Mucosa of stomach (tissue), 1 donor: Measurements from ENCODE around the gene XYLT1.
"Not testable (repeated sequence)": the region's sequence is repeated elsewhere in the genome, so short reads cannot be mapped to it uniquely, and the experiment has no call there.

Source experiments
- H3K27me3 ChIP-seq: one replicate; pipeline ENCODE4 v1.7.0; 2013; ENCODE audit warnings: mild to moderate bottlenecking, low read length; ENCODE audit not compliant: control insufficient read depth, insufficient read depth
- H3K36me3 ChIP-seq: one replicate; pipeline ENCODE4 v1.7.0; 2013; ENCODE audit warnings: low read length; ENCODE audit not compliant: control insufficient read depth, insufficient read depth
- H3K4me1 ChIP-seq: one replicate; pipeline ENCODE4 v1.7.0; 2013; ENCODE audit warnings: mild to moderate bottlenecking, low read length; ENCODE audit not compliant: control insufficient read depth, insufficient read depth
- H3K4me3 ChIP-seq: one replicate; pipeline ENCODE4 v1.7.0; 2013; ENCODE audit warnings: low read length
- H3K9ac ChIP-seq: one replicate; pipeline ENCODE4 v1.7.0; 2013; ENCODE audit warnings: mild to moderate bottlenecking, low read length, moderate library complexity
- H3K9me3 ChIP-seq: one replicate; pipeline ENCODE4 v1.7.0; 2013; ENCODE audit warnings: mild to moderate bottlenecking, low read length, moderate library complexity; ENCODE audit not compliant: control insufficient read depth
- donor health status: Pancreatic carcinoma.

XYLT1 gene

DNA sequence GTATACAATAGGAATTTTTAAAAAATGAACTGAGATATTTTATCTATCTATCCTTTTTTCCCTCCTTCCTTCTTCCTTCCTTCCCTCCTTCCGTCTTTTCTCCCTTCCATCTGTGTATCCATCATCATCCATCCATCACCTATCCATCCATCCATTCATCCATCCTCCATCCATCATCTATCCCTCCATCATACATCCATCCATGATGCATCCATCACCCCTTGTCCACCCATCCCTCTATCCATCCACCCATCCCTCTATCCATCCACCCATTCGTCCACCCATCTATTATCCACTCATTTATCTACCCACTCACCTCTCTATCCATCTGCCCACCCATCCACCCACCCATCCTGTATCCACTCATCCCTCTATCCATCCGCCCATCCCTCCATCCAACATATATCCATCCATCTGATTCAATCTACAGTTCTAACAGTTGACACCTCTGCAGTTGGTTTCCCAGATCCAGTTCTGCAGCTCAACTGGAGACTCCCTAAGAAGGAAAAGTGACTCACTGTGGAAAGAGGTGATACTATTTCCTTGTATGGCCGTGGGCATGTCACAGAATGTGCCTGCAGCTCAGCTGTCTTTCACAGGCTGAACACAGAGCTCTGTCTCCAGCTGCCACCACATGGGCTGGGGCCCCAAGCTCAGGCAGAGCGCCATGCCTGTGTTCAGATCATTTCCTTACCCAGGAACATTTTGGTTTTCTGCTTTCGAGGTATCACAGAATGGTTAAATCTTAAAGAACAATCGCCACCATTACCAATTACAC lies 130.8 kb downstream of the XYLT1 start:
- Histone ChIP-seq H3K4me3 (no peak overlapping the region), H3K36me3 (no peaks in the 10 kb centered on the region), H3K4me1 (peaks cover 13% of the 10 kb centered on the region), H3K27me3 (no peaks in the 10 kb centered on the region), H3K9me3 (no peaks in the 10 kb centered on the region), H3K9ac (no peak overlapping the region)

DNA sequence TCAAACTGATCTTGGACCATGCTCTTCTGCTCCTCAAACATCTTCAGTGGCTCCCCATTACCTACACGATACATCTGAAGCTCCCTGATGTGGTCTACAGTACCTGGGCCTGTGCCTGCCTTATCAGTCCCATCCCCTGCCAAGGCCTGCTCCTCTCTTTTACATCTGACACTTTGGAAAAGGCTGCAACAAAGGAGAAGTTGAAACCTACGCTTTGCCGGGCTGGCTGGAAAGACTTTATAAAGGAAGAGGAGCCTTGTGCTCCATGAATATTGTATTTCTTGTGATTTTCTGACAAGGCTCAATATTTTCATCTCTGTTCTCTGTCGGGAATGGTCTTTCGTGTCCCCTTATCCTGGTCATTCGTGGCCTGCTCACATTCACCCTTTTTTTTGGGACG lies 132.5 kb downstream of the XYLT1 start:
- no peaks in the 10 kb centered on the region for H3K36me3 ChIP-seq
- no peaks in the 10 kb centered on the region for H3K27me3 ChIP-seq
- no peaks in the 10 kb centered on the region for H3K9me3 ChIP-seq
- H3K4me3 ChIP-seq, result no peak overlapping the region
- no peak overlapping the region for H3K9ac ChIP-seq
- H3K4me1 ChIP-seq, result peaks cover 13% of the 10 kb centered on the region

DNA sequence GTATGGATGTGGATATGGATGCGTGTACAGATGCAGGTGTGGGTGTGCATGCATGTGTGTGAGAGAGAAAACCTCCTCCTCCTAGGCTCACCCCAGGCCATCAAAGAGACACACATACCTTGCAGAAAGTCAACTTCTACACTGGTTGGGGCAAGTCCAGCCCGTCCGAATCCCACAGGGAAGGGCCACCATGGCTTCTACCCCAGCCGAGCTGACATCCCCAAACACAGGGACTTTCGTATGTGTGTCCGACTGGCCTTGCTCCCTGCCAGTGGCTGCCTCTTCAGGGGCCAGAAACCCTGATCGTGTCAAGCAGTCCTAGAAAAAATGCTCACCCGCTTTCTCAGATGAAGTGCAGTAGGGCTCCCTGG lies 134.2 kb downstream of the XYLT1 start:
- no peak overlapping the region for H3K9ac ChIP-seq
- H3K4me3 ChIP-seq, result no peak overlapping the region
- no peaks in the 10 kb centered on the region for H3K36me3 ChIP-seq
- no peaks in the 10 kb centered on the region for H3K27me3 ChIP-seq
- no peaks in the 10 kb centered on the region for H3K9me3 ChIP-seq
- H3K4me1 ChIP-seq, result peaks cover 8% of the 10 kb centered on the region

DNA sequence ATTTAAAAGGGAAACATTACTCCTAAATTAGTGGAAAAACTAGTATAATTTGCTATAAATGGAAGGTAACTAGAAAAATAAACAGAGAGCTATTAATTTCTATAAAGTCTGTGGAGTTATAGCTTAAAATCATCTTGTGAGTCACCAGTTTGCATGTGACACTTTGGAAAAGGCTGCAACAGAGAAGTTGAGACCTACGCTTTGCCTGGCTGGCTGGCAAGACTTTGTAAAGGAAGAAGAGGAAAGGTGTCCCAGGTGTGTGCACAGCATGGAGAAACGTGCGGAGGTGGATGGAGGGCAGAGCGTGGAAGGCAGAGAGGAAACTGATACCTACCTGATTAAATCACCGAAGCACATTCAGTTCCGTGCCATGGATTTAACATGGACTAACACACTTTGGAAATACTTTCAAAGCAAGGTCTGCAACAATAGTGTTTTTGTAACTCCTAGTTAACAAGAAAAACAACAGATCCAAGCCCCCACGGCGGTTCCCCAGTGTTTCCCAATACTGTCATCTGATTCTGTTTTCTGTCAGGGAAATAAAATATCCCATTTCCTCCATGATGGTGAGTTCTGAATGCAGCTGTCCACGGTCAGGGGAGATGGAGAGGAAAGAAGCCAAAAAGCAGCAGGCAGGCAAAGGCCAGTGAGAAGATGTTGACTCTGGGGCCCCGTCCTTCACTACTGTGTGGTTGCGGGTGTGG lies 134.8 kb downstream of the XYLT1 start:
- Histone ChIP-seq H3K4me3 (no peak overlapping the region), H3K4me1 (peaks cover 8% of the 10 kb centered on the region), H3K27me3 (no peaks in the 10 kb centered on the region), H3K36me3 (no peaks in the 10 kb centered on the region), H3K9ac (no peak overlapping the region), H3K9me3 (no peaks in the 10 kb centered on the region)

DNA sequence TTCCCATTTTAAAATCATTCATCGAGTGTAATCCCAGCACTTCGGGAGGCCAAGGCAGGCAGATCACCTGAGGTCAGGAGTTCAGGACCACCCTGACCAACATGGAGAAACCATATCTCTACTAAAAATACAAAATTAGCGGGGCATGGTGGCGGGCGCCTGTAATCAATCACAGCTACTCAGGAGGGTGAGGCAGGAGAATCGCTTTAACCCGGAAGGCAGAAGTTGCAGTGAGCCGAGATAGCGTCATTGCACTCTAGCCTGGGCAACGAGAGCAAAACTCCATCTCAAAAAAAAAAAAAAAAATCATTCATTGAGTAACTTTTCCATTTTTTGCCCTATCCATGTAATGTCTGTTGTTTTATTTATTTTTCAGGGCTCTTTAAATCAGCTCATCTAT lies 135.4 kb downstream of the XYLT1 start:
- H3K27me3 ChIP-seq, H3K4me3 ChIP-seq, H3K9me3 ChIP-seq, H3K36me3 ChIP-seq, H3K4me1 ChIP-seq, H3K9ac ChIP-seq: not testable (repeated sequence)

DNA sequence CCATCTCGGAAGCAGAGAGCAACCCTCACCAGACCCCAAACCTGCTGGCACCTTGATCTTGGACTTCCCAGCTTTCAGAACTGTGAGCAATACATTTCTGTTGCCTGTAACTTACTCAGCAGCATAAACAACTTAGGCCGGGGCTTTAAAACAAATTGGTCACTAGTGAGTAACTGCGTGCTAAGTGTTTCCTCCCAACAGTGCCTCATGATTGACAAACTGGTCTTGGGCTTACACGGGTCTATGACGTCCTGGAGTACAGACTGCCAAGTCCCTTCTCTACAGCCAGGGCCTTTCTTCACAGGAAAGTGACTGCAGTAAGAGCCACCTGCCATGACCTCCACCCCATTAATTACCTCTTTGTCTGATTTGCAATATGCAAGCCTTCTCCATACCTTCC lies 136.7 kb downstream of the XYLT1 start:
- Histone ChIP-seq H3K9me3 (no peaks in the 10 kb centered on the region), H3K4me3 (no peak overlapping the region), H3K27me3 (no peaks in the 10 kb centered on the region), H3K36me3 (no peaks in the 10 kb centered on the region), H3K9ac (no peak overlapping the region), H3K4me1 (peaks cover 15% of the 10 kb centered on the region)

DNA sequence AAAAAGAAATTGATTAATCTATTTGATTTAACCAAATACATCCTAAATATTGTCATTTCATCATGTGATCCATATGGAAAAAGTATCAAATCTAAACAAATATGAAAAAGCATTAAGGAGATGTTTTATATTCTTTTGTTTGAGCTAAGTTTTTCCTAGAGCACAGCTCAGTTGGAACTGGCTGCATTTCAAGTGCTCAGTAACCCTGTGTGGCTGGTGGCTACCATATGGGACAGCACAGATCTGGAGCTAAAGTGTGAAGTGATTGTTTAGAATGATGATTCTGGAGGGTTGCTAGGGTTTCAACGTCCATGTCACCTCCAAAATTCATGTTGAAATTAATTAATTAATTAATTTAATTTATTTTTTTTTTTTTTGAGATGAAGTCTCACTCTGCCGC lies 137.5 kb downstream of the XYLT1 start:
- H3K9me3 ChIP-seq, result no peaks in the 10 kb centered on the region
- H3K36me3 ChIP-seq, result no peaks in the 10 kb centered on the region
- H3K4me3 ChIP-seq, result no peak overlapping the region
- peaks cover 16% of the 10 kb centered on the region for H3K4me1 ChIP-seq
- no peaks in the 10 kb centered on the region for H3K27me3 ChIP-seq
- H3K9ac ChIP-seq, result no peak overlapping the region

DNA sequence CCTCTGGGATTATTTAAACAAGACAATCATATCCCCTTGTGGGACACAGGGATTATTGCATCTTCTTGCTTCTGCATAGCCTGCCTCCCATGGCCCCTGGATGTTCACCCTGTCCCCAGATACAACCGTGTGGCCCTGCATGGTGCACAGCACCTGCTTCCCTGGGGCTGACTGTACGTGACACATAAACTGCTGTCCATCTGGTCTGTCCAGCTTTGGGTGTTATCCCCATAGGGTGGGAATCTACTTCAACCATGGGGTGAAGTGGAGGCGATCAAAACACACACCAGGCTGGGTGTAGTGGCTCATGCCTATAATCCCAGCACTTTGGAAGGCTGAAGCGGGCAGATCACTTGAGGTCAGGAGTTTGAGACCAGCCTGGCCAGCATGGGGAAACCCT lies 138.8 kb downstream of the XYLT1 start:
- no peaks in the 10 kb centered on the region for H3K9me3 ChIP-seq
- H3K36me3 ChIP-seq, result no peaks in the 10 kb centered on the region
- H3K9ac ChIP-seq, result no peak overlapping the region
- peaks cover 16% of the 10 kb centered on the region for H3K4me1 ChIP-seq
- no peaks in the 10 kb centered on the region for H3K27me3 ChIP-seq
- no peak overlapping the region for H3K4me3 ChIP-seq

DNA sequence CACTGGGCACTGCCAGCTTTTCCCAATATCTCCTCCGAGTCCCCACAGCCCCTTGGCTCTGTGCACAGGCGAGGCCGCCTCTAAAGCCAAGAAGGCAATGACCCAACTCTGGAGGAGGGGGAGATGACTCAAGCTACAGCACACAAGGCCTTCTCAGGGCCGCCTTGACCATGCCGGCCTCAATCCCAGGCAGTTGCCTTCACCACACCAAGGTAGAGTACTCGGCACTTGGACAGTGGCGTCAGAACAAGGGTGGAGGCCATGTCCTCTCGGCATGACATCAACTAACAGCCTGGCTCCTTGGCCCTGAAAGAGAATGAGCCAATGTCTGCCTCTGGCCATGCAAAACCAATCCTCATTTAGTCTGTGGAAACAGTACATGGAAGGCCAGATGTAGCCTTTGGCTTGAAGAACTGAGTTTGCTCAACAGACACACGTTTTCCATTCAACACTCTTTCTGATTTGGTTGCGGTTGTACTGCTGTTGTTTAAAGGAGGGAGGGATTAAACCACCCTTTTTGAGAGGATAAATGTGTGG lies 139.6 kb downstream of the XYLT1 start:
- H3K36me3 ChIP-seq, result no peaks in the 10 kb centered on the region

DNA sequence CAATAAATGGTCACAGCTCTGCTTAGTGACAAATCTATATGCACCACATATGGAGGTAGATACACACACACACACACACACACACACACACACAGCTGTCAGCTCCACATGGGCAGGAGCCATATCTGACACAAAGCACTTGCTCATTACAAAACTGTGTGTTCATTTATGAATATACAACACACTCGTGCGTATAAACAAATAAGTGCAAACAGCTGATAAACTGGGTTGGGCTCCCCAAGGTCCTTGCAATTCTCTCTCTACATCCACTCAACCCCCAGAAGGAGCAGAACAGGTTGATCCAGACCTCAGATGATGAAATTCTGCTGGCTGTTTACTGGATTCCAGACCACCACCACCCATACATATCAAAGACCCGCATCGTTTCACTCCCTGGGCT lies 140.7 kb downstream of the XYLT1 start:
- H3K4me1 ChIP-seq, result peaks cover 16% of the 10 kb centered on the region
- no peak overlapping the region for H3K9ac ChIP-seq
- no peaks in the 10 kb centered on the region for H3K27me3 ChIP-seq

More for the DNA sequence above, 139.6 kb downstream of the XYLT1 start:
- Histone ChIP-seq H3K9me3 (no peaks in the 10 kb centered on the region), H3K4me1 (peaks cover 16% of the 10 kb centered on the region), H3K27me3 (no peaks in the 10 kb centered on the region), H3K4me3 (no peak overlapping the region), H3K9ac (no peak overlapping the region)

DNA sequence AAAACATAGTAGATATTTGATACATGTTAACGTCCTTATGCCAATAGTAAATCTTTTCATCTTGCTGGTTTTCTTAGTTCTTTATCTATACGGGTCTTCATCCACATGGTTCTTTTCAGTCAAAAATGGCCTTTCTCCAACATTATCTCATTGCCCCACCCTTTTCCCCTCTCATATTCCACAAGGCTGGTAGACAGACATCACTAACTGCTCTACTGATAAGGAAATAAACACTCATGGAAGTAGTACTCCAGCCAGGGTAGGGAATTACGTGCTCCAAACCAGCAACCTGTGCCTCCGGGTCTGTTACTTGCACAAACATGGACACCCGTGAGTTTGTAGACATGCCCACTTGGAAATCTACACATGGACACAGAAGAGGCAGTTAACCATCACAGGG lies 141.4 kb downstream of the XYLT1 start:
- no peaks in the 10 kb centered on the region for H3K9me3 ChIP-seq
- no peak overlapping the region for H3K9ac ChIP-seq
- H3K4me1 ChIP-seq, result peaks cover 16% of the 10 kb centered on the region
- no peak overlapping the region for H3K4me3 ChIP-seq
- H3K27me3 ChIP-seq, result no peaks in the 10 kb centered on the region
- H3K36me3 ChIP-seq, result no peaks in the 10 kb centered on the region

More for the DNA sequence above, 140.7 kb downstream of the XYLT1 start:
- no peak overlapping the region for H3K4me3 ChIP-seq
- H3K36me3 ChIP-seq, result no peaks in the 10 kb centered on the region
- no peaks in the 10 kb centered on the region for H3K9me3 ChIP-seq

DNA sequence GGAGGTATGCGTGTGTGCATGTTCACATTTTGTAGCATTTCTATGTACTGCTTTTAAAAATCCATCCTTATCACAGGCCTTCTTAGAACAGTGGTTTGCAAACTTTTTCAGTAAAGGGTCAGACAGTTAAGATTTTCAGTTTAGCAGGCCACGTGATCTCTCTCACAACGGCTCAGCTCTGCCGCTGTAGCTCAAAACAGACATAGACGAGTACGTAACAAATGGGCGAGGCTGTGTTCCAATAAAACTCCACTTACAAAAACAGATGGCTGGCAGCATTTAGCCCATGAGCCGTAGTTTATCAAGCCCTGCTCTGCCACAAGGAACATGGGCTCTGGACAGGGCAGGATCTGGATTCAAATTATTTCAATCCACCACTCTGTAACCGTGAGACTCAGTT lies 141.8 kb downstream of the XYLT1 start:
- Histone ChIP-seq H3K9me3 (no peaks in the 10 kb centered on the region), H3K27me3 (no peaks in the 10 kb centered on the region), H3K4me1 (peaks cover 16% of the 10 kb centered on the region), H3K9ac (no peak overlapping the region), H3K4me3 (no peak overlapping the region), H3K36me3 (no peaks in the 10 kb centered on the region)
